ENCODE results near the gene CTDNEP1. TPM values are rescaled to one million over a fixed set of nuclear protein-coding genes. Genes with fewer than 3 reads are reported as not detected.

The CTDNEP1 gene
- total RNA-seq, 1 donor from 2014 or later, result 179 TPM

GRCh38 chr17:7242717-7243452 is 8.6 kb downstream of the CTDNEP1 start:
- peaks cover 19% of the 10 kb centered on the region for H3K27me3 Mint-ChIP-seq (ENCODE audit: low read depth)
- no peak for TF ChIP-seq CTCF (conservative IDR thresholded peaks at IDR 0.05)
- no peaks in the 10 kb centered on the region for H3K9me3 Mint-ChIP-seq
- peak overlapping the region; percentile 99 for H3K27ac Mint-ChIP-seq (ENCODE audit: unreplicated experiment)
- H3K4me1 Mint-ChIP-seq, result peaks cover 37% of the 10 kb centered on the region
- peaks cover 24% of the 10 kb centered on the region for H3K36me3 Mint-ChIP-seq (ENCODE audit: low read depth)
- peak; percentile 93 for DNase-seq (ENCODE audit: low read depth, low spot score)
- H3K4me3 Mint-ChIP-seq, result peak overlapping the region; percentile 94

- Mint-ChIP-seq H3K36me3 (ENCODE audit: low read depth) (peaks cover 28% of the 10 kb centered on the region), H3K9me3 (no peaks in the 10 kb centered on the region), H3K4me3 (peak within 1 kb of the TSS; percentile 94), H3K27me3 (ENCODE audit: low read depth) (peaks cover 19% of the 10 kb centered on the region), H3K4me1 (peaks cover 42% of the 10 kb centered on the region), H3K27ac (ENCODE audit: unreplicated experiment) (peak within 1 kb of the TSS; percentile 99)
- TF ChIP-seq CTCF (conservative IDR thresholded peaks at IDR 0.05), result no peak
- peak; percentile 98 for DNase-seq (ENCODE audit: low read depth, low spot score)
Observed at GRCh38 chr17:7241783-7242716, 9.5 kb downstream of the CTDNEP1 start, which contains the start of gene GABARAP. Gene GABARAP, minus strand, starts transcription at chr17:7242449. Its CDS starts 119 bp downstream, at chr17:7242330.

- Mint-ChIP-seq H3K27ac (ENCODE audit: unreplicated experiment) (peak overlapping the region; percentile 99), H3K27me3 (ENCODE audit: low read depth) (peaks cover 19% of the 10 kb centered on the region), H3K36me3 (ENCODE audit: low read depth) (peaks cover 26% of the 10 kb centered on the region), H3K4me1 (peaks cover 47% of the 10 kb centered on the region), H3K9me3 (no peaks in the 10 kb centered on the region), H3K4me3 (peak overlapping the region; percentile 94)
- DNase-seq (ENCODE audit: low read depth, low spot score), result no peak
- no peak for TF ChIP-seq CTCF (conservative IDR thresholded peaks at IDR 0.05)
Observed at GRCh38 chr17:7241090-7241733, 10.3 kb downstream of the CTDNEP1 start.

GRCh38 chr17:7240375-7240774 is 11.2 kb downstream of the CTDNEP1 start:
- peaks cover 26% of the 10 kb centered on the region for H3K36me3 Mint-ChIP-seq (ENCODE audit: low read depth)

More at GRCh38 chr17:7240375-7240774, 11.2 kb downstream of the CTDNEP1 start:
- TF ChIP-seq CTCF (conservative IDR thresholded peaks at IDR 0.05), result no peak
- DNase-seq (ENCODE audit: low read depth, low spot score), result no peak
- Mint-ChIP-seq H3K4me1 (peaks cover 47% of the 10 kb centered on the region), H3K4me3 (peak overlapping the region; percentile 94), H3K9me3 (no peaks in the 10 kb centered on the region), H3K27ac (ENCODE audit: unreplicated experiment) (peak overlapping the region; percentile 92), H3K27me3 (ENCODE audit: low read depth) (peaks cover 19% of the 10 kb centered on the region)
